ENCODE data around the gene ADAM12. TPM values are rescaled to one million over a fixed set of nuclear protein-coding genes. Genes with fewer than 3 reads are reported as not detected.

The ADAM12 gene
- polyA plus RNA-seq, 1 of the 3 experiments (the other 2 are of a cell fraction): 25.0 TPM

DNA sequence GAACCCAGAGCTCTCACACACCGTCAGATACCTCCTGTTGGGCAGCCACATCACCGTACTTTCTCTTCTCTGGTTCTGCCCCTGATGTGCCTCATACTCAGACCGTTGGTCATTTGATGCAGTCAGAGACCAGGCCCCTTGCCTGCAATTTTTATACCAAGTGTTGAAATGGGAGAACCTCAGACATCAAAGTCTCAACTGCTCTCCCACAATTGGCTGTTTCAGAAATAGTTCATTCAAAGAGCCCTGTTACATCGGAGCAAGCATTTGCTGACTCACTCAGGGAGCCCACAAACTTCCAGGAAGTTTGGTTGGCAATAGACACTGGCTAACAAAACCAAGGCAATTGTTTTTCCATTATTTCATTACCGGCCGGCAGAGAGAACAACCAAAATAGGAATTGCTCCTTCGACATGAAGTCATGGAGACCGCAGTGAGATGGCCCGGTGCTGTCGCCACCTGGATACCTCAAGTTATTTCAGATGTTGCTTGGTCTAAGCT, 33.5 kb upstream of the ADAM12 start:
- peak overlapping the region; percentile 33; the same call in 1 of the 2 replicates for H2AFZ ChIP-seq (ENCODE audit: low read depth)
- H4K20me1 ChIP-seq (ENCODE audit: insufficient read depth): no peaks in the 10 kb centered on the region
- no peak overlapping the region for H3K9ac ChIP-seq
- peaks cover 0 to 4% of the 10 kb centered on the region in 2 experiments; a peak in 2 of 4 replicates for H3K4me1 ChIP-seq (ENCODE audit: control insufficient read depth in 1 of 2, insufficient read depth in 2 of 2, low read depth in 1 of 2, low read length in 1 of 2)
- TF ChIP-seq ELF1 (IDR thresholded peaks at IDR 0.05): peak; percentile 63; the same call in 1 of the 2 replicates
- TF ChIP-seq, protein P1, sequence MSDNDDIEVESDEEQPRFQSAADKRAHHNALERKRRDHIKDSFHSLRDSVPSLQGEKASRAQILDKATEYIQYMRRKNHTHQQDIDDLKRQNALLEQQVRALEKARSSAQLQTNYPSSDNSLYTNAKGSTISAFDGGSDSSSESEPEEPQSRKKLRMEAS (IDR thresholded peaks at IDR 0.05; ENCODE audit: low read depth): 0 out of 2 replicates have a peak, but pooled peaks have one; percentile 40
- no peak for TF ChIP-seq MXI1 (IDR thresholded peaks at IDR 0.05; ENCODE audit: low read depth, low read length)
- TF ChIP-seq JUND (IDR thresholded peaks at IDR 0.05): peak; percentile 38
- no peak; the same call in 1 of the 2 replicates for TF ChIP-seq YY1 (IDR thresholded peaks at IDR 0.05; ENCODE audit: low read depth)
- no peak for TF ChIP-seq POLR2AphosphoS5 (IDR thresholded peaks at IDR 0.05; ENCODE audit: low read depth, low read length)
- TF ChIP-seq FOXM1 (IDR thresholded peaks at IDR 0.05; ENCODE audit: low read depth): peak; percentile 68; the same call in 1 of the 2 replicates
- TF ChIP-seq, protein P2, sequence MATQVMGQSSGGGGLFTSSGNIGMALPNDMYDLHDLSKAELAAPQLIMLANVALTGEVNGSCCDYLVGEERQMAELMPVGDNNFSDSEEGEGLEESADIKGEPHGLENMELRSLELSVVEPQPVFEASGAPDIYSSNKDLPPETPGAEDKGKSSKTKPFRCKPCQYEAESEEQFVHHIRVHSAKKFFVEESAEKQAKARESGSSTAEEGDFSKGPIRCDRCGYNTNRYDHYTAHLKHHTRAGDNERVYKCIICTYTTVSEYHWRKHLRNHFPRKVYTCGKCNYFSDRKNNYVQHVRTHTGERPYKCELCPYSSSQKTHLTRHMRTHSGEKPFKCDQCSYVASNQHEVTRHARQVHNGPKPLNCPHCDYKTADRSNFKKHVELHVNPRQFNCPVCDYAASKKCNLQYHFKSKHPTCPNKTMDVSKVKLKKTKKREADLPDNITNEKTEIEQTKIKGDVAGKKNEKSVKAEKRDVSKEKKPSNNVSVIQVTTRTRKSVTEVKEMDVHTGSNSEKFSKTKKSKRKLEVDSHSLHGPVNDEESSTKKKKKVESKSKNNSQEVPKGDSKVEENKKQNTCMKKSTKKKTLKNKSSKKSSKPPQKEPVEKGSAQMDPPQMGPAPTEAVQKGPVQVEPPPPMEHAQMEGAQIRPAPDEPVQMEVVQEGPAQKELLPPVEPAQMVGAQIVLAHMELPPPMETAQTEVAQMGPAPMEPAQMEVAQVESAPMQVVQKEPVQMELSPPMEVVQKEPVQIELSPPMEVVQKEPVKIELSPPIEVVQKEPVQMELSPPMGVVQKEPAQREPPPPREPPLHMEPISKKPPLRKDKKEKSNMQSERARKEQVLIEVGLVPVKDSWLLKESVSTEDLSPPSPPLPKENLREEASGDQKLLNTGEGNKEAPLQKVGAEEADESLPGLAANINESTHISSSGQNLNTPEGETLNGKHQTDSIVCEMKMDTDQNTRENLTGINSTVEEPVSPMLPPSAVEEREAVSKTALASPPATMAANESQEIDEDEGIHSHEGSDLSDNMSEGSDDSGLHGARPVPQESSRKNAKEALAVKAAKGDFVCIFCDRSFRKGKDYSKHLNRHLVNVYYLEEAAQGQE (IDR thresholded peaks at IDR 0.05; ENCODE audit: low read depth, low read length): no peak
- TF ChIP-seq RFX5 (IDR thresholded peaks at IDR 0.05; ENCODE audit: low read length): no peak
- TF ChIP-seq MEF2A (IDR thresholded peaks at IDR 0.05; ENCODE audit: borderline replicate concordance, low read depth): 0 out of 2 replicates have a peak, but pooled peaks have one; percentile 8
- peak; percentile 17; the same call in 1 of the 2 replicates for TF ChIP-seq FOSL2 (IDR thresholded peaks at IDR 0.05; ENCODE audit: borderline replicate concordance, low read depth)
- no peak for TF ChIP-seq TAF1 (IDR thresholded peaks at IDR 0.05; ENCODE audit: borderline replicate concordance, low read depth, low read length)
- TF ChIP-seq TCF12 (IDR thresholded peaks at IDR 0.05): peak; percentile 34
- no peak for TF ChIP-seq EZH2phosphoT487 (IDR thresholded peaks at IDR 0.05; ENCODE audit: borderline replicate concordance, low read depth)
- 0 out of 2 replicates have a peak, but pooled peaks have one; percentile 19 for TF ChIP-seq NFIC (IDR thresholded peaks at IDR 0.05; ENCODE audit: borderline replicate concordance)
- TF ChIP-seq, protein P3, sequence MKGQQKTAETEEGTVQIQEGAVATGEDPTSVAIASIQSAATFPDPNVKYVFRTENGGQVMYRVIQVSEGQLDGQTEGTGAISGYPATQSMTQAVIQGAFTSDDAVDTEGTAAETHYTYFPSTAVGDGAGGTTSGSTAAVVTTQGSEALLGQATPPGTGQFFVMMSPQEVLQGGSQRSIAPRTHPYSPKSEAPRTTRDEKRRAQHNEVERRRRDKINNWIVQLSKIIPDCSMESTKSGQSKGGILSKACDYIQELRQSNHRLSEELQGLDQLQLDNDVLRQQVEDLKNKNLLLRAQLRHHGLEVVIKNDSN (IDR thresholded peaks at IDR 0.05; ENCODE audit: borderline replicate concordance, low read depth): no peak
- TF ChIP-seq, protein P4, sequence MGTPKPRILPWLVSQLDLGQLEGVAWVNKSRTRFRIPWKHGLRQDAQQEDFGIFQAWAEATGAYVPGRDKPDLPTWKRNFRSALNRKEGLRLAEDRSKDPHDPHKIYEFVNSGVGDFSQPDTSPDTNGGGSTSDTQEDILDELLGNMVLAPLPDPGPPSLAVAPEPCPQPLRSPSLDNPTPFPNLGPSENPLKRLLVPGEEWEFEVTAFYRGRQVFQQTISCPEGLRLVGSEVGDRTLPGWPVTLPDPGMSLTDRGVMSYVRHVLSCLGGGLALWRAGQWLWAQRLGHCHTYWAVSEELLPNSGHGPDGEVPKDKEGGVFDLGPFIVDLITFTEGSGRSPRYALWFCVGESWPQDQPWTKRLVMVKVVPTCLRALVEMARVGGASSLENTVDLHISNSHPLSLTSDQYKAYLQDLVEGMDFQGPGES (IDR thresholded peaks at IDR 0.05; ENCODE audit: low read depth, low read length): no peak
- H3K9me3 ChIP-seq: no peaks in the 10 kb centered on the region
- no peaks in the 10 kb centered on the region for H3K27me3 ChIP-seq (ENCODE audit: insufficient read depth)
- no peaks in the 10 kb centered on the region for H3K79me2 ChIP-seq (ENCODE audit: insufficient read depth)
- 69% methylated on average over 10 of the region's 10 CpGs for WGBS (ENCODE audit: low lambda C conversion rate)
- no peak overlapping the region for H3K4me2 ChIP-seq
- DNase-seq: no peak
- H3K27ac ChIP-seq (ENCODE audit: low read depth in 2 of 2, low read length in 1 of 2): peak overlapping the region in 1 of 2 experiments; percentile 37; a peak in 1 of 4 replicates
- POLR2A ChIA-PET: no interaction called here
- no peak overlapping the region for H3K4me3 ChIP-seq (ENCODE audit: low read depth in 2 of 2, low read length in 1 of 2)
- no peaks in the 10 kb centered on the region for H3K9me2 ChIP-seq
- H3K36me3 ChIP-seq (replicated peaks in 1 of 2; ENCODE audit: control insufficient read depth in 1 of 2, insufficient read depth in 2 of 2, low read length in 1 of 2): no peaks in the 10 kb centered on the region
- no peaks in the 10 kb centered on the region for H3F3A ChIP-seq (replicated peaks; ENCODE audit: insufficient read depth)
- CTCF ChIA-PET: interaction anchor here (1.7 kb wide), 1 partner anchor 34 kb away, joined by 4 read pairs; no protein-coding TSS in a partner anchor

Measured in SK-N-SH (cell line).